GM12873 (cell line): ENCODE data around the gene RETN.

Source experiments
- TF ChIP-seq, protein P1 (sequence below): IDR thresholded peaks from 2 replicates; pipeline ENCODE4 v1.5.1; 2012; ENCODE audit warnings: low read depth, mild to moderate bottlenecking, moderate library complexity, low read length, control low read depth; ENCODE audit not compliant: insufficient read depth; ENCODE audit errors: missing control alignments

RETN gene, protein sequence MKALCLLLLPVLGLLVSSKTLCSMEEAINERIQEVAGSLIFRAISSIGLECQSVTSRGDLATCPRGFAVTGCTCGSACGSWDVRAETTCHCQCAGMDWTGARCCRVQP

DNA sequence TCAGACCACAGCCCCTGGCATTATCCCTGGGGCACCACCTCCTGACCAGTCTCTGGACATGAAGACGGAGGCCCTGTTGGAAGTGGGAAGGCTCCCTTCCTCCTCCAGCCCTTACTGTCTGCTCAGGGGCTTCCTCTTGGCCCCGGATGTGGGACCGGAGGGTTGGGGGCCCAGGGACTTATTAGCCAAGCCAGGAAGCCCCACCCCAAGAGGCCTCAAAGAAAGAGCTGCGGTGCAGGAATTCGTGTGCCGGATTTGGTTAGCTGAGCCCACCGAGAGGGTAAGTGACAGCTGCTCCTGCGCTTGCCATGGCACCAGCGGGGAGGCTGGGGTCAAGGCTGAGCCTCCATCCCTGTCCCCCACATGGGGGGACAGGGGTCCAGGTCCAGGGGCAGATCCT is at the start of gene RETN:
TSS of gene RETN (plus strand) at position 208 of the 400 bp plus-strand sequence. CDS start 278 bp downstream, outside the sequence.
- TF ChIP-seq, protein P1, sequence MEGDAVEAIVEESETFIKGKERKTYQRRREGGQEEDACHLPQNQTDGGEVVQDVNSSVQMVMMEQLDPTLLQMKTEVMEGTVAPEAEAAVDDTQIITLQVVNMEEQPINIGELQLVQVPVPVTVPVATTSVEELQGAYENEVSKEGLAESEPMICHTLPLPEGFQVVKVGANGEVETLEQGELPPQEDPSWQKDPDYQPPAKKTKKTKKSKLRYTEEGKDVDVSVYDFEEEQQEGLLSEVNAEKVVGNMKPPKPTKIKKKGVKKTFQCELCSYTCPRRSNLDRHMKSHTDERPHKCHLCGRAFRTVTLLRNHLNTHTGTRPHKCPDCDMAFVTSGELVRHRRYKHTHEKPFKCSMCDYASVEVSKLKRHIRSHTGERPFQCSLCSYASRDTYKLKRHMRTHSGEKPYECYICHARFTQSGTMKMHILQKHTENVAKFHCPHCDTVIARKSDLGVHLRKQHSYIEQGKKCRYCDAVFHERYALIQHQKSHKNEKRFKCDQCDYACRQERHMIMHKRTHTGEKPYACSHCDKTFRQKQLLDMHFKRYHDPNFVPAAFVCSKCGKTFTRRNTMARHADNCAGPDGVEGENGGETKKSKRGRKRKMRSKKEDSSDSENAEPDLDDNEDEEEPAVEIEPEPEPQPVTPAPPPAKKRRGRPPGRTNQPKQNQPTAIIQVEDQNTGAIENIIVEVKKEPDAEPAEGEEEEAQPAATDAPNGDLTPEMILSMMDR, result no peak

DNA sequence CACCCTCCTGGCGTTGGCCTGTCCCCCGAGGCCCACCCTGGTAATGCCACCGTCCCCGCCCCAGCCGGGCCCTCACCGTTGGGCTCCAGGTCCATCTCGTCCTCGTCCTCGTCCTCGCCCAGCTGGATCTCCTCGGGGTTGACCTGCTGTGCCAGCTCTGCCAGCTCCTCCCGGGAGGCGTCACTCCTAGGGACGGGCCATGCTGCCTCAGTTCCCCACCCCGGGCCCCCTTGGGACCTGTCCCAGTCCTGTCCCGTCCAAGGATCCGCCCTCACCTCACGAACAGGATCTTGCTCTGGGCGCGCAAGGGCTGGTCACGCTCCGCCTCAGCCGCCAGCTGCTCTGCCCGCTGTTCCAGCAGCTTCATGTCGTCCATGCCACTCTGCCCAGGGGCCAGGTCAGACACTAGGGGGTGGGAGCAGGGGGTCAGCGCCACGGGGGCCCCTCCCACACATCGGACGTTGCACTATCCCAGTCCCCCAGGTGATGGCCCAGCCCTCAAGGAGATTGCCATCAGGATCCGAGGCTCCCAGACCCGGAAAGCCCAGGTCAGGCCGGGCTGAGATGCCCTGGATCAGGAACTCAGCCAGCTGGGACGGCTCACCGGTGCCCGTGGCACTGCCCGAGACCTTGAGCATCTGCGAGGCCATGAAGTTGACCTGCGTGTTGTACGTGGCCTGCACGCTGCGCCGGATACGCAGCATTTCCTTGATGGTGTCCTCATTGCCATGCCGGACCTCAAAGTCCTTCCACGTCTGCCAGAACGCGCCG is 49.0 kb upstream of the RETN start:
- TF ChIP-seq, protein P1, result no peak

DNA sequence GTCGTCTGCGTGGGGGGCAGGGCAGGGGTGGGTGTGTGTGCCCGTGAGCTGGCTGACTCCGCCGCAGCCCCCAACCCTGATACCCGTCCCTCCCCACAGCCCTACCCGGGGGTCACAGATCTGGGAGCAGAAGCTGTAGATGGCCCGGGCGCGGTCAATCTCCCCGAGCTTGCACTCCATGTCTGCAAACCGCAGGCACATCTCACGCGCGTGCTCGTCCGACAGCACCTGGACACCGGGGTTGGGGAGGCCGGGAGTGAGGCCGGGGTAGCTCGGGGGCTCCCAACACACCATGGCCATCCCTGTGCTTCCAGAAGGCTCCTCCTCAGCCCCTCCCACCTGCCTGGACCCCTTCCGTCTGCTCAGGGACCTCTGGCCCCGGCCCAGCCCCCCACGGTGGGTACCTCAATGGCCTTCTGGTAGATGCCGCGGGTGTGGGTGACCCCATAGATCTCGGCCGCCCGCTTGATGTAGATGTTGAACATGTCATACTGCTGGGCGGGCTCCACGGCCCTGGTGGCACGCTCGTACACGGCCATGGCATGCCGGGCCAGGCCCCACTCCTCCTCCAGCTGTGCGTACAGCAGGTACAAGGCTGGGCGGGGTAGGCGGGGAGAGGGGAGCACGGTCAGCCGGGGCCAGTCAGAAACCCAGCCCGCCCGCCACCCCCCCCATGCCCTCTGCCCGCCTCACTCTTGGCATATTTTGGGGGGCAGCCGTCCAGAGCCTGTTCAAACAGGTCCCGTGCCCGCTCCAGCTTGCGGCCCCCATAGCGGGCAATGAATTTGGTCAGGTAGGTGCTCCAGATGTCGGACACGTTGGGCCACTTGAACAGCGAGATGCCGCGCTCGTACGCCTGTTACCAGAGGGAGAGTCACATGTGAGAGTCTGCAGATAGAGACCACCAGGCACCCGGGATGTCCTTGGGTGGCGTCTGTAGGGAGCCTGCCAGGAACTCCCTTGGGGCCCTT is 48.1 kb upstream of the RETN start:
- TF ChIP-seq, protein P1, result no peak

DNA sequence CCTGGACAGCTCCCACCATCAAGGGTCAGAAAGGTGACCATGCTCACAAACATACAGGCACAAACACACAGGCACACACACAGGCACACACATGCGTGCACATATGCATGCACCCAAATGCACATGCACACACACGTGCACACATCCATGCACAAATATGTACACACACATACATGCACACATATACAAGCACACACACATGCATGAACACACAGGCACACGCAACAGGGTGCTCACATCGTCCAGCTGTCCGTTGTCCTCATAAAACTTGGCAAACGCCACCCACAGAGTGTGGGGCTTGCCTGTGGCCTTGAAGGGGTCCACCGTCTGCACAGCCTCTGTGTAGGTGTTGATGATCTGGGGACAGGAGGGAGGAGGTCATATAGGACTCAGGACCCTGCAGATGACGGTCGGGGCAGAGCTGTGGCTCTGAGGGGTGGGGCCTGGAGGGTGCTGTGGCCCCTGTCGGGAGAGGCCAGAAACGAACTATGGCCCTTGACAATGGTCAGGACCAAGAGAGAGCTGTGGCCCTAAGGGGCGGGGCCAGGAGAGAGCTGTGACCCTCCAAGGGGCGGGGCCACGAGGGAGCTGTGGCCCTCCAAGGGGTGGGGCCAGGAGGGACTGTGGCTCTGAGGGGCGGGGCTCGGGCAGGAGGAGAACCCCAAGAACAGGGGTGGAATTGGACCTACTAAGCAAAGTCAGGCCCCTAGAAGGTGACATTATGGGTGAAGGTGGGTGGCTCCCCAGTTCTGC is 45.7 kb upstream of the RETN start:
- TF ChIP-seq, protein P1, result no peak

DNA sequence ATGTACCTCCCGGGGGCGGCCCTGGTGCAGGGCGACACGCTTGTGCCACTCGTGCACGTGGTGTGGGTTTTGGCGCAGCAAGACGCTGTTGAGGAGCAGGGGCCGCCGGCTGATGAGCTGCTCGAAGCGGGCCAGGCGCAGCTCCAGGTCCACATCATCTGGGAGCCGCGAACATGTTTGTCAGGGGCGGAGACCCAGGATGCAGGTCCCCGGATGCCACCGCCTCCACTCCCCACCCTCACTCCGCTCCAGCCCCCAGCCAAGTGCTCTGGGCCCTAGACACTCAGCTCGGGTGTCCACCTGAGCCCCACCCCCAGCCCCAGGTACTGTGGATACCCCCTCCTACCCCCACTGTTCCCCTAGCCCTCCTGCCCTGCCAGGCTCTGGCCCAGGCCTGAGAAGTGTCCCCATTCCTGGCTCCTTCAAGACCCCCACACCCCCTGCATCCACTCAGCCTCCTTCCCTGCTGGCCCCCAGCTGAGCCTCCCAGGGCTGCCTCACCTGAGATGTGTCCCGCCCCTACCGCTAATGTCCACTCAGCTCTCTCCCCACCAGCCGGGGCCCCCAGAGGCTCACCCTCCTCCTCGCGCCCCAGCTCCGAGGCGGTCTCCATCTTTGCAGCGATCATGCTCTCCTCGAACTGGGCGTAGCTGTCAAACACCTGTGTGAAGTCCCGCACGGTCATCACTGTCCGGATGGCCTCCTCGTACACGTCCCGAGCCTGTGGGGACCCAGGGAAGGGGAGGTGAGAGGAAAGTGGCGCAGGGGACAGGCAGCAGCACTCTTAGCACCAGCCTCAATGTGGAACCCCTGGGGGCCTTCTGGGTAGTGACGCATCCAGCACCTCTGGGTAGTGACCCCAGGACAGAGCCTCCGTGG is 44.9 kb upstream of the RETN start:
- TF ChIP-seq, protein P1, result no peak

DNA sequence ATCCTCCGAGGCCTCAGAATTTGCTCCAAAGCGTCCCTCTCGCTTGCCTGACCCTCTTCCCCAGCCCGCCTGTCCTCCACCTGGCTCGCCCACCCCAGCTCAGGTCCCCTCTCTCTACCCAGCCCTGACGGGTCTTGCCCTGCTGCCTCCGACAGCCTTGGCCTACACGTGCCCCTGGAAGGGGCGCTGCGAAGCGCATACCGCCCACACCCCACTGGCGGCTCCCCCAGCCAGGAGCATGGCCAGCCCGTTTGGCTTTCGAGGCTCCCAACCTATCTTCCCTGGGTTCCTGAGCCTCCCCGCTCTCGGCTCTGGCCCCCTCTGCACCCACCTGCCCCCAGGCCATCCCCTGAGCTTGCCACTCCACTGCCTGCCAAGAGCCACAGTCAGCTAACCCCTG is 44.0 kb upstream of the RETN start:
- TF ChIP-seq, protein P1, result no peak
